RWPE2 (cell line): ENCODE measurements around the gene VASH1.

ENCODE experiments used
- ATAC-seq: fragments of 200-7000 bp; cut with Tn5 transposase; 3 replicates; pipeline ENCODE4 v1.9.1; 2021; ENCODE audit warnings: low read depth
- DNase-seq: peaks from one replicate; pipeline ENCODE4 v3.0.0-alpha.2; 2020; ENCODE audit warnings: low spot score
- H3K27ac ChIP-seq: fragments of 450-650 bp; 2 replicates; pipeline ENCODE4 v1.5.1; 2017; ENCODE audit warnings: mild to moderate bottlenecking; ENCODE audit not compliant: poor library complexity, severe bottlenecking
- H3K27me3 ChIP-seq: fragments of 250-450 bp; sonication (Bioruptor Pico); 2 replicates; pipeline ENCODE4 v1.5.1; 2021; ENCODE audit warnings: mild to moderate bottlenecking, moderate library complexity; ENCODE audit not compliant: insufficient read depth, poor library complexity, severe bottlenecking
- H3K36me3 ChIP-seq: fragments of 250-450 bp; sonication (Bioruptor Pico); 2 replicates; pipeline ENCODE4 v1.5.1; 2020; ENCODE audit warnings: low read depth, mild to moderate bottlenecking, moderate library complexity
- H3K4me1 ChIP-seq: fragments of 250-450 bp; sonication (Bioruptor Pico); 2 replicates; pipeline ENCODE4 v1.5.1; 2021; ENCODE audit warnings: mild to moderate bottlenecking, moderate library complexity; ENCODE audit not compliant: insufficient read depth, poor library complexity, severe bottlenecking
- H3K4me3 ChIP-seq: fragments of 250-450 bp; sonication (Bioruptor Pico); 2 replicates; pipeline ENCODE4 v1.5.1; 2021; ENCODE audit warnings: mild to moderate bottlenecking, moderate library complexity; ENCODE audit not compliant: severe bottlenecking
- H3K9me3 ChIP-seq: fragments of 250-450 bp; sonication (Bioruptor Pico); 2 replicates; pipeline ENCODE4 v1.5.1; 2021; ENCODE audit warnings: mild to moderate bottlenecking, moderate library complexity; ENCODE audit not compliant: severe bottlenecking
- TF ChIP-seq, protein P1 (sequence below): fragments of 450-650 bp; IDR thresholded peaks from one replicate; pipeline ENCODE4 v1.5.1; 2017; ENCODE audit warnings: mild to moderate bottlenecking, moderate library complexity; ENCODE audit not compliant: poor library complexity, severe bottlenecking

The VASH1 gene

DNA sequence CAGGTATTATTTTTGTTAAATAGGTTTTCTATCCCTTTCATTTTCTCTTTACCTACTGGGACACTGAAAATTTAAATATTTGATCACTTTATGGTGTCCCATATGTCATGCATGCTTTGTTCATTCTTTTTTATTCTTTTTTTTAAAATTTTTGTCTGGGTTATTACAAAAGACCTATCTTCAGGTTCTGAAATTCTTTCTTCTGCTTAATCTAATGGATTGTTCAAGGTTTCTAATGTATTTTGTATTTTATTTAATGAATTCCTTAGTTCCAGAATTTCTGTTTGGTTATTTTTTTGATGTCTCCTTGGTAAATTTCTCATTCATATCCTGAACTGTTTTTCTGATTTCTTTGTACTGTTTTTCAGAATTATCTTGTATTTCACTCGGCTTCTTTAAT is 20.2 kb upstream of the VASH1 start:
- Histone ChIP-seq H3K4me3 (no peak overlapping the region), H3K9me3 (peaks cover 10% of the 10 kb centered on the region), H3K4me1 (no peaks in the 10 kb centered on the region), H3K27me3 (peaks cover 10% of the 10 kb centered on the region), H3K36me3 (no peaks in the 10 kb centered on the region), H3K27ac (no peak overlapping the region)
- TF ChIP-seq, protein P1, sequence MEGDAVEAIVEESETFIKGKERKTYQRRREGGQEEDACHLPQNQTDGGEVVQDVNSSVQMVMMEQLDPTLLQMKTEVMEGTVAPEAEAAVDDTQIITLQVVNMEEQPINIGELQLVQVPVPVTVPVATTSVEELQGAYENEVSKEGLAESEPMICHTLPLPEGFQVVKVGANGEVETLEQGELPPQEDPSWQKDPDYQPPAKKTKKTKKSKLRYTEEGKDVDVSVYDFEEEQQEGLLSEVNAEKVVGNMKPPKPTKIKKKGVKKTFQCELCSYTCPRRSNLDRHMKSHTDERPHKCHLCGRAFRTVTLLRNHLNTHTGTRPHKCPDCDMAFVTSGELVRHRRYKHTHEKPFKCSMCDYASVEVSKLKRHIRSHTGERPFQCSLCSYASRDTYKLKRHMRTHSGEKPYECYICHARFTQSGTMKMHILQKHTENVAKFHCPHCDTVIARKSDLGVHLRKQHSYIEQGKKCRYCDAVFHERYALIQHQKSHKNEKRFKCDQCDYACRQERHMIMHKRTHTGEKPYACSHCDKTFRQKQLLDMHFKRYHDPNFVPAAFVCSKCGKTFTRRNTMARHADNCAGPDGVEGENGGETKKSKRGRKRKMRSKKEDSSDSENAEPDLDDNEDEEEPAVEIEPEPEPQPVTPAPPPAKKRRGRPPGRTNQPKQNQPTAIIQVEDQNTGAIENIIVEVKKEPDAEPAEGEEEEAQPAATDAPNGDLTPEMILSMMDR, result no peak
- DNase-seq (no peak), ATAC-seq (no peak)

DNA sequence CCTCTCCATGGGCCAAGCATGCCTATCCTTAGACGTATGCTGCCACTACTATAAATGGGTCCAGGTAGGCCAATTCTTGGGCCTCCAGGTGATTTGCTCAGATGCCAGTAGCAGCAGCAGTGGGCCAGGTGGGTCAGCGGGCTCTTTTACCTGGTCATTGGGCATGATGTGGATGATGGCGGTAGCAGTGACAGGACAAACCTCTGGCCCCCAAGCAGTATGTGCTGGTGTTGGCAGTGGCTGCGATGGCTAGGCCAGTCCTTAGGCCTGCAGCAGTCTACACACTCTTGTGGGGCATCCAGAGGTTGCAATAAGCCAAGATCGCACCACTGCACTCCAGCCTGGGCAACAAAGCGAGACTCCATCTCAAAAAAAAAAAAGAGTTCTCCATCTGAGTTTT is 19.1 kb upstream of the VASH1 start:
- H3K4me1 ChIP-seq, result no peaks in the 10 kb centered on the region
- ATAC-seq (no peak), DNase-seq (no peak)
- H3K9me3 ChIP-seq, result peaks cover 10% of the 10 kb centered on the region
- H3K27ac ChIP-seq, result no peak overlapping the region
- H3K4me3 ChIP-seq, result no peak overlapping the region
- peaks cover 14% of the 10 kb centered on the region for H3K27me3 ChIP-seq
- TF ChIP-seq, protein P1, result no peak
- no peaks in the 10 kb centered on the region for H3K36me3 ChIP-seq

DNA sequence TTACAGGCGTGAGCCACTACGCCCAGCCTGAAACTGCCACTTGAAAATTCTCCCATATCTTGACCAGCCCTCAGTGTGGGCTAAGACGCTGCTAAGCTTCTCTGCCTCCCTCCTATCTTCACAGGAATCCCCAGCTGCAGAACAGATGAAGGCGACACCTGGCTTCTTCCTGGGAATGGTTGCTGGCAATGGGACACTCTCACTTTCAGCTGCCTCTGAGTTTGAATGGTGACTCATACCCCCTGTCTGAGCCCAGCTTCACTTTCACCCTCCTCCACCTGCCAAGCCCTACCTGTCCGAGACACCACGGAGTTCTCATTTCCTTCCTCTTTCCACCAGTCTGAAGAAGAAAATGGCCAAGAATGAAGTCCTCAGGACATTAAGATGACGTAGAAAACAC is 18.3 kb upstream of the VASH1 start:
- no peak for ATAC-seq

DNA sequence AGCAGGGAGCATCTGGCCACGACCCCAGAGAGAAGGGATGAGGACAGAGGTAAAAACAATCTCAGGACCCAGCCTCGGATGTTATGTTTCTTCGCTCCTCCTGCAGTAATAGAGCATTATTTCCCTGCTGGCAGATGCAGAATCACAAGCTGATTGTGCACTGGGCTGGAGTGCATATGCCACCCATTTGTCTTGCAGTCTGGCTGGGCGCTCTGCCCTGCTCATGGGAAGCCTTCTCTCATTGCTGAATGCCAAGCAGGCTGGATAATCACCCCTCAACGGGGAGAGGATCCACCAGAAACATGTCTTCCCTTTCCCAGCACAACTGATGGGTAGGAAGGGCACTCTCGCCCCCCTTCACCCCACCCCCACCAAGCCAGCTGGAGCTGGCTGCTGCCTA is 8.5 kb upstream of the VASH1 start:
- TF ChIP-seq, protein P1, result no peak
- DNase-seq (no peak), ATAC-seq (no peak)
- no peak overlapping the region for H3K4me3 ChIP-seq
- H3K27me3 ChIP-seq, result no peaks in the 10 kb centered on the region
- H3K4me1 ChIP-seq, result no peaks in the 10 kb centered on the region
- no peaks in the 10 kb centered on the region for H3K36me3 ChIP-seq
- no peaks in the 10 kb centered on the region for H3K9me3 ChIP-seq
- H3K27ac ChIP-seq, result no peak overlapping the region

More for the DNA sequence above, 18.3 kb upstream of the VASH1 start:
- H3K36me3 ChIP-seq, result no peaks in the 10 kb centered on the region
- H3K4me3 ChIP-seq, result no peak overlapping the region
- no peak for DNase-seq
- H3K4me1 ChIP-seq, result no peaks in the 10 kb centered on the region
- TF ChIP-seq, protein P1, result no peak
- H3K9me3 ChIP-seq, result peaks cover 10% of the 10 kb centered on the region
- peaks cover 8% of the 10 kb centered on the region for H3K27me3 ChIP-seq
- H3K27ac ChIP-seq, result no peak overlapping the region

DNA sequence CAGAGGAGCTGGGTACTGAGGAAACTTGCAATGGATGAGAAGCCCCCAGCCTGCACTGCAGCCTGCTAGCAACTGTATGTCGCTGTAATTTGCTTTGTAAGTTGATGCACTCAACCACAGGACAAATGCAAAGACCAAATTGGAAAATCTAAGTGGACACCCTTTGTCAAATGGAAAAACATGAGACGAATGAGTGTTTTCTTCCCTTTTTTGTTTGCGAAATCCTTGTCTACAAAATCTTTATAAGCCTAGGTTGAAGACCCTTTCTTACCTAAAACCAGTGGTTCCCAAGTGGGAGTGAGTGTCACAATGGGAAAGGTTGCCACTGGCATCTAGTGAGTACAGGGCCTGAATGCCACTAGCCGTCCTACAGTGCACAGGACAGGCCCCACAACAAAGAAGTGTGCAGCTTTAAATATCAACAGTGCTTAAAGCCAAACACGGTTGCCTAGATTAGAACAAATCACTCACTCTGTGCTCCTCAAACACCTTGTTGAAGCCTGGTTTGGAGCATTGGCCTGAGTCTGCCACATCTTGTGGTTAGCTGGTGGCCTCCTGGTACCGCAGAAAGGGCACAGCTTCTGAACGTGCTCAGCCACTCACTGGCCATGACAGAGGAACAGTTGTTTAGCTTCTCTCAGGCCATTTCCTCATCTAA is 7.6 kb upstream of the VASH1 start:
- DNase-seq, result no peak
- no peak for ATAC-seq
- Histone ChIP-seq H3K9me3 (no peaks in the 10 kb centered on the region), H3K4me3 (no peak overlapping the region), H3K36me3 (no peaks in the 10 kb centered on the region), H3K27me3 (no peaks in the 10 kb centered on the region), H3K27ac (no peak overlapping the region), H3K4me1 (no peaks in the 10 kb centered on the region)
- TF ChIP-seq, protein P1, result no peak
